HG02678 (cell line): ENCODE results near the gene PRDM1.
A peak's percentile ranks its signal among the peaks of the same experiment; 100 is the strongest.

Experiments
- ATAC-seq: cut with Tn5 transposase; IDR thresholded peaks from one replicate; pipeline ENCODE4 v1.9.1; 2021; ENCODE audit warnings: mild to moderate bottlenecking, moderate library complexity; ENCODE audit not compliant: unreplicated experiment

PRDM1 gene

GRCh38 chr6:106094964-106095335, 8.8 kb downstream of the PRDM1 start:
- ATAC-seq, result no peak

GRCh38 chr6:106097411-106098231, 11.5 kb downstream of the PRDM1 start:
- peak; percentile 48 for ATAC-seq

GRCh38 chr6:106098383-106099234, 12.5 kb downstream of the PRDM1 start:
- ATAC-seq, result peak; percentile 33

- no peak for ATAC-seq
These were observed 13.1 kb downstream of the PRDM1 start for GRCh38 chr6:106099235-106099537.

GRCh38 chr6:106100755-106101154, 14.6 kb downstream of the PRDM1 start:
- ATAC-seq, result no peak

GRCh38 chr6:106101466-106101865, 15.3 kb downstream of the PRDM1 start:
- ATAC-seq, result no peak

- peak; percentile 68 for ATAC-seq
These were observed 15.9 kb downstream of the PRDM1 start for GRCh38 chr6:106102034-106102433.

- no peak for ATAC-seq
These were observed 17.0 kb downstream of the PRDM1 start for GRCh38 chr6:106102967-106103727.

GRCh38 chr6:106103728-106104109, 17.6 kb downstream of the PRDM1 start:
- peak; percentile 23 for ATAC-seq

GRCh38 chr6:106104476-106104875, 18.3 kb downstream of the PRDM1 start:
- ATAC-seq, result no peak

- ATAC-seq, result no peak
These were observed 18.8 kb downstream of the PRDM1 start for GRCh38 chr6:106104941-106105340.

- no peak for ATAC-seq
These were observed 19.4 kb downstream of the PRDM1 start for GRCh38 chr6:106105493-106105892.

GRCh38 chr6:106106276-106107042, 20.3 kb downstream of the PRDM1 start:
- no peak for ATAC-seq

- no peak for ATAC-seq
These were observed 21.0 kb downstream of the PRDM1 start for GRCh38 chr6:106107043-106107613.

GRCh38 chr6:106108129-106108528, 22.0 kb downstream of the PRDM1 start:
- ATAC-seq, result no peak

GRCh38 chr6:106109029-106109428, 22.9 kb downstream of the PRDM1 start:
- ATAC-seq, result no peak

GRCh38 chr6:106110164-106110826, 24.2 kb downstream of the PRDM1 start:
- no peak for ATAC-seq

- ATAC-seq, result no peak
These were observed 26.3 kb downstream of the PRDM1 start for GRCh38 chr6:106112433-106112832.

GRCh38 chr6:106113256-106113959, 27.3 kb downstream of the PRDM1 start:
- ATAC-seq, result no peak
